BLaER1 (cell line): ENCODE measurements around the gene SMC5.

Source experiments
- H3K27ac ChIP-seq: shearing (Covaris generic); formaldehyde crosslinking; 2 replicates; pipeline ENCODE4 v1.8.1; 2022
- H3K27me3 ChIP-seq: shearing (Covaris generic); formaldehyde crosslinking; 2 replicates; pipeline ENCODE4 v1.8.1; 2022
- H3K36me3 ChIP-seq: shearing (Covaris generic); formaldehyde crosslinking; 2 replicates; pipeline ENCODE4 v1.8.1; 2022
- H3K4me1 ChIP-seq: shearing (Covaris generic); formaldehyde crosslinking; 2 replicates; pipeline ENCODE4 v1.8.1; 2022
- H3K4me2 ChIP-seq: shearing (Covaris generic); formaldehyde crosslinking; 2 replicates; pipeline ENCODE4 v1.8.1; 2022
- H3K4me3 ChIP-seq: shearing (Covaris generic); formaldehyde crosslinking; 2 replicates; pipeline ENCODE4 v1.8.1; 2022
- H3K9ac ChIP-seq: shearing (Covaris generic); formaldehyde crosslinking; 2 replicates; pipeline ENCODE4 v1.8.1; 2022
- H3K9me3 ChIP-seq: shearing (Covaris generic); formaldehyde crosslinking; 2 replicates; pipeline ENCODE4 v1.8.1; 2022
- H4K20me1 ChIP-seq: shearing (Covaris generic); formaldehyde crosslinking; 2 replicates; pipeline ENCODE4 v1.8.1; 2022
- Cebpa-rat ChIP-seq: shearing (Covaris generic); IDR thresholded peaks from 2 replicates; pipeline ENCODE4 v1.8.1; 2022

Gene SMC5

DNA sequence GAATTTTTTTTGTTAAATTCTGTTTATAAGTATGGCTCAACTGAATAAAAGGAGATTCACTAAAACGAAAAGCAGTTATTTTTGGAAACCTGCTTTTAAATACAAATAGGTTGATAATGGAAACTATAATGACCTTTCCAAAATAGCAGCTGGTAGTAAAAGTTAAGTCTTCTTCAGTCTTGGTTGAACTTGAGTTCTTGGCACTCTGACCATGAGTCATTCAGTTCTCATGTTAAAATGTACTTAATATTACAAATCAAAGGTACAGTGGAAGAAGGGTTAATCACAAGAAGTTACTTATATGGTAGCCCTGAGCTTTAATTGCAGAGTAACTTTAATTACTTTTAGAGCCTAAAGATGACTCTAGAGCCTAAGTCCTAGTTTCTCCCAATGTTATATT, 93.6 kb downstream of the SMC5 start:
- TF ChIP-seq Cebpa-rat: no peak
- H4K20me1 ChIP-seq: no peaks in the 10 kb centered on the region
- H3K27ac ChIP-seq: no peak overlapping the region
- H3K27me3 ChIP-seq: no peaks in the 10 kb centered on the region
- no peaks in the 10 kb centered on the region for H3K4me1 ChIP-seq
- no peak overlapping the region for H3K4me2 ChIP-seq
- H3K9ac ChIP-seq: no peak overlapping the region
- H3K36me3 ChIP-seq: peaks cover 48% of the 10 kb centered on the region
- no peaks in the 10 kb centered on the region for H3K9me3 ChIP-seq
- no peak overlapping the region for H3K4me3 ChIP-seq

DNA sequence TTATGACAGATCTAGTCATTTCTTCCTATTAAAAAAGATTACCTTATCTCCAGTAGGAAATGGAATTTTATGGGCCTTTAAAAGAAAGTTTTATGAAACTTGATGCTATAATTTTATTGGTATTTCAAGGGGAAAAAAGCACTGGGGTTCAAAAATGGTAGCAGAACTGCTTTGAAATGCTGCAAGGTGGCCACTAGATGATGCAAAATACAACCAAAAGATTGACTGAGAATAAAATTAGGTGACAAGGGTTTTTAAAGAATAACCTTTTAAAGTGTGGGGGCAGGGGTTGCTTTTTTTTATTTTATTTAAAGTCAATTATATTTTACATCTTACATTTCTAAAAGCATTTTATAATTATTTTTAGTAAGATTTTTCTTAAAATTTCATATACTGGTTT, 94.0 kb downstream of the SMC5 start:
- Histone ChIP-seq H3K4me1 (no peaks in the 10 kb centered on the region), H4K20me1 (no peaks in the 10 kb centered on the region), H3K27ac (no peak overlapping the region), H3K4me3 (no peak overlapping the region), H3K9ac (no peak overlapping the region), H3K27me3 (no peaks in the 10 kb centered on the region), H3K4me2 (no peak overlapping the region), H3K9me3 (no peaks in the 10 kb centered on the region), H3K36me3 (peaks cover 52% of the 10 kb centered on the region)
- TF ChIP-seq Cebpa-rat: no peak

DNA sequence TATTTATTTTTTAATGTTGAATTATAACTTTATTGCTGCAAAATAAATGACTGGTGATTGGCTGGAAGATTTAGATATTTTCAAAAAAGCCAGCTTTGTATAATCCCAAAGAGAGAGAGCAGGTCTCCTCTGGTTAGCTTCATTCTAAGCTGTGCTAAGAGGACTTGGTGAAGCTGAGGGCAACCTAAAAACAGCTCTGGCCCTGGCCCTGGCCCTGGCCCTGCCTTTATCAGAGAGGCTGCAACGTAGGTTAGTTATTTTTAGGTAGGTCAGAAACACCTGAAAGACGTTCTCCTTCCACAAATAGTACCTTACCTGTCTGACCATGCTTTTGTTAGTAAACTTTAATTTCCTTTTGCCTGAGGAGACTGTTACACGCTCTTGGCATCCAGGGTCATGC, 97.0 kb downstream of the SMC5 start:
- Histone ChIP-seq H3K36me3 (peaks cover 34% of the 10 kb centered on the region), H3K4me1 (no peaks in the 10 kb centered on the region), H3K9ac (no peak overlapping the region), H3K27me3 (no peaks in the 10 kb centered on the region), H3K4me2 (no peak overlapping the region), H3K9me3 (no peaks in the 10 kb centered on the region), H3K4me3 (no peak overlapping the region), H3K27ac (no peak overlapping the region), H4K20me1 (no peaks in the 10 kb centered on the region)
- TF ChIP-seq Cebpa-rat: no peak

DNA sequence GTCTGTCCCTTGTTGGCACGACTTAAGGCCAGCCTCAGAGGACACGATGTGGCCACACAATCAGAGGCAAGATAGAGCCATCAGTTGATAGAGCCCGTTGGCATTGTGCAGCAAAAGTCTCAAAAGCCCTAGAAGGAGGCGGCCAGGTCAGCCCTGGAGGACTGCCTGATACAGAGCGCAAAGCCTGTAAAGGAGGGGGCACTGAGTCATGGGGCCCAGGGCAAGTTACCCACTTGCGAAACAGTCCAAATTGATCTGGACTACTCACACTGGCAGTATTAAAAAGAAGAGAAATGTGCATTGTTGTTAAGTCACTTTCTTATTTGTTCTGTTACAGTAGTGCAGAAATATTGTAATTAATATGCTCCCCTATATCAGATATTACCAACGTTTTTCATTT, 104.2 kb downstream of the SMC5 start:
- Histone ChIP-seq H3K4me3 (no peak overlapping the region), H4K20me1 (no peaks in the 10 kb centered on the region), H3K9ac (no peak overlapping the region), H3K27ac (no peak overlapping the region), H3K36me3 (peaks cover 10% of the 10 kb centered on the region), H3K27me3 (no peaks in the 10 kb centered on the region), H3K4me1 (no peaks in the 10 kb centered on the region), H3K4me2 (no peak overlapping the region), H3K9me3 (peaks cover 4% of the 10 kb centered on the region)
- TF ChIP-seq Cebpa-rat: no peak

DNA sequence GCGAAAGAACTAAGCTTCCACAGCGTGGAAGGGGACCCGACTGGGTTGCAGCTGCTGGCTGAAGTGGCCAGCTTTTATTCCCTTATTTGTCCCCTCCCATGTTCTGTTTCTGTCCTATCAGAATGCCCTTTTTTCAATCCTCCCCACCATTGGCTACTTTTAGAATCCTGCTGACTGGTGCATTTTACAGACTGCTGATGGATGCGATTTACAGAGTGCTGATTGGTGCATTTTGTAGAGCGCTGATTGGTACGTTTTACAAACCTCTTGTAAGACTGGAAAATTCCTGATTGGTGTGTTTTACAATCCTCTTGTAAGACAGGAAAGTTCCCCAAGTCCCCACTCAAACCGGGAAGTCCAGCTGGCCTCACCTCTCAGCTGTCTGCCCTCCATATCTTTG, 105.0 kb downstream of the SMC5 start:
- Histone ChIP-seq H3K4me1 (no peaks in the 10 kb centered on the region), H3K27me3 (no peaks in the 10 kb centered on the region), H3K4me2 (no peak overlapping the region), H3K9ac (no peak overlapping the region), H3K36me3 (0 out of 2 replicates have a peak, but pooled peaks cover 5% of the 10 kb centered on the region), H4K20me1 (no peaks in the 10 kb centered on the region), H3K9me3 (peaks cover 4% of the 10 kb centered on the region), H3K27ac (no peak overlapping the region), H3K4me3 (no peak overlapping the region)
- TF ChIP-seq Cebpa-rat: no peak

DNA sequence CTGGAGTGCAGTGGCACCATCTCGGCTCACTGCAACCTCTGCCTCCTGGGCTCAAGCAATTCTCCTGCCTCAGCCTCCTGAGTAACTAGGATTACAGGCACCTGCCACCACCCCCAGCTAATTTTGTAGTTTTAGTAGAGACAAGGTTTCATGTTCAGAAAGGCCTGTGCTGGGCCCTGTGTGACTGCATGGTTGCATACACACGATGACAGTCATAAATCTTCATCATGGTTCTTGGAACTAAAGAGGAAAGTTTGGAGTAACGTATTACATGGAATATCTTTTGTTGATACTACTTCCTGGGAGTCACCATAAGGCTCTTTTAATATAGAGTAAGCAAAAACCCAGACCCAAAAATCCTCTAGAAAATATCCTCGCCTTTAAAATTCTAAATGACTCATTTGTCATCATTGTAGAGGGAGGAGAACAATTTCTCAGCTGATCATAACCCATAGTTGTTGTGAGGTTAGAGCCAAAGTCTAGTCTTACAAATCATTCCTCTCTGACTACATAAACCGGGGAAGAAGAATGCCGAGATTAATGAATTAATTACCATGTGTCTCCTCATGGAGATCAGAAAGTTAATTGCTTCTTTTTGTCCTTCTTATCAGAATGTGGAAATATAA, 108.6 kb downstream of the SMC5 start:
- H3K4me2 ChIP-seq: no peak overlapping the region
- TF ChIP-seq Cebpa-rat: no peak
- 0 out of 2 replicates have a peak, but pooled peaks cover 5% of the 10 kb centered on the region for H3K36me3 ChIP-seq
- H3K27ac ChIP-seq: no peak overlapping the region
- no peak overlapping the region for H3K9ac ChIP-seq
- no peaks in the 10 kb centered on the region for H3K27me3 ChIP-seq
- peaks cover 4% of the 10 kb centered on the region for H3K9me3 ChIP-seq
- H3K4me3 ChIP-seq: no peak overlapping the region
- H4K20me1 ChIP-seq: no peaks in the 10 kb centered on the region
- no peaks in the 10 kb centered on the region for H3K4me1 ChIP-seq

DNA sequence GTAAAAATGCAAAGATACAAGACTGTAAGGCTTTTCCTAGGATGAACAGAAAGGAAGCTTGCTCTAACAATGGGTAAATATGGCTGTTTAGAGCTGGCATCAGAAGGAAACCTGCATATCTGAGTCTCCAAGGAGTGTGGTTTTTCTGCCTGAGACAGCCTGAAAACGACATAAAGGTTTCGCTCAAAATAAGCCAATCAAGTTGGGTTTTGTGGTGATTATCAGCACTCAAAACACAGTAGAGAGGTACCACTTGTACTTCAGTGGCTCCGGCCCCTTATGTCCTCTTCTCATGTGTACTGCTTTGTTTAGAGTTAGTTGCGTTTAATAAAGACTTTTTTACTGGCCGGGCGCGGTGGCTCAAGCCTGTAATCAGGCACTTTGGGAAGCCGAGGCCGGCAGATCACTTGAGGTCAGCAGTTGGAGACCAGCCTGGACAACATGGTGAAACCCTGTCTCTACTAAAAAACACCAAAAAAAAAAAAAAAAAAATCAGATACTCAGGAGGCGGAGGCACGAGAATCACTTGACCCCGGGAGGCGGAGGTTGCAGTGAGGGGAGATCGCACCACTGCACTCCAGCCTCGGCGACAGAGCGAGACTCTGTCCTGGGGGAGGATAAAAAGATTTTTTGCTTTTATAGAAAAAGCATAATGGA, 116.3 kb downstream of the SMC5 start:
- Histone ChIP-seq H3K9me3 (no peaks in the 10 kb centered on the region), H3K9ac (no peak overlapping the region), H3K4me2 (peak overlapping the region; percentile 39), H3K36me3 (no peaks in the 10 kb centered on the region), H4K20me1 (no peaks in the 10 kb centered on the region), H3K4me3 (no peak overlapping the region), H3K27ac (no peak overlapping the region), H3K4me1 (peaks cover 12% of the 10 kb centered on the region), H3K27me3 (no peaks in the 10 kb centered on the region)
- TF ChIP-seq Cebpa-rat: no peak

DNA sequence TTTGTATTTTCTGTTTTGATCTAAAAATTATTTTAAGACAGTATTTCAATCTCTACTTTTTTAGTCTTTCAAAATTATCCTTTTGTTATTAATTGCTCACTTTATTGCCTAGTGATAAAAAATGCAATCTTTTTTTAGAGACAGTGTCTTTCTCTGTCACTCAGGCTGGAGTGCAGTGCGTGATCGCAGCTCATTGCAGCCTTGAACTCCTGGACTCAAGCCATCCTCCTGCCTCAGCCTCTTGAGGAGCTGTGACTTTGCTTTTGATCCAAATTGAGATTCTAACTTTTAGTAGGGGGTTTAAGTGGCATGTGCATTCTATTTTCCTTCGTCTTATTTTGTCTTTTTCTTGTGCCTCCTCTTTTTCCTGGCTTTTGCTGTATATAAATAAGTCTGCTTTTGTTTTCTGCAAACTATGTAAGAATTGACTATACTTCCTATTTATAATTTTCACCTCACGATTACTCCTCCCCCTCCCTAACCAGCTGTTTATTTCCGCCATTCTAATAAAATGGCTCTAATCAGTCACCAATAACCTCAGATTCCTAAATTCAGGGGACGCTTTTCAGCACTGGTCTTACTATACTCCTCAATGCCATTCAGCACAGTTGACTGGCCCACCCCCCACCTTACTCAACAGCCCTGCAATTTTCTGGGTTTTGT, 123.4 kb downstream of the SMC5 start:
- Histone ChIP-seq H3K4me1 (no peaks in the 10 kb centered on the region), H3K9me3 (no peaks in the 10 kb centered on the region), H3K27me3 (no peaks in the 10 kb centered on the region), H3K4me3 (no peak overlapping the region), H3K4me2 (no peak overlapping the region), H3K36me3 (peaks cover 11% of the 10 kb centered on the region), H3K9ac (no peak overlapping the region), H3K27ac (no peak overlapping the region), H4K20me1 (peaks cover 8% of the 10 kb centered on the region; the same call in 1 of the 2 replicates)
- TF ChIP-seq Cebpa-rat: no peak

DNA sequence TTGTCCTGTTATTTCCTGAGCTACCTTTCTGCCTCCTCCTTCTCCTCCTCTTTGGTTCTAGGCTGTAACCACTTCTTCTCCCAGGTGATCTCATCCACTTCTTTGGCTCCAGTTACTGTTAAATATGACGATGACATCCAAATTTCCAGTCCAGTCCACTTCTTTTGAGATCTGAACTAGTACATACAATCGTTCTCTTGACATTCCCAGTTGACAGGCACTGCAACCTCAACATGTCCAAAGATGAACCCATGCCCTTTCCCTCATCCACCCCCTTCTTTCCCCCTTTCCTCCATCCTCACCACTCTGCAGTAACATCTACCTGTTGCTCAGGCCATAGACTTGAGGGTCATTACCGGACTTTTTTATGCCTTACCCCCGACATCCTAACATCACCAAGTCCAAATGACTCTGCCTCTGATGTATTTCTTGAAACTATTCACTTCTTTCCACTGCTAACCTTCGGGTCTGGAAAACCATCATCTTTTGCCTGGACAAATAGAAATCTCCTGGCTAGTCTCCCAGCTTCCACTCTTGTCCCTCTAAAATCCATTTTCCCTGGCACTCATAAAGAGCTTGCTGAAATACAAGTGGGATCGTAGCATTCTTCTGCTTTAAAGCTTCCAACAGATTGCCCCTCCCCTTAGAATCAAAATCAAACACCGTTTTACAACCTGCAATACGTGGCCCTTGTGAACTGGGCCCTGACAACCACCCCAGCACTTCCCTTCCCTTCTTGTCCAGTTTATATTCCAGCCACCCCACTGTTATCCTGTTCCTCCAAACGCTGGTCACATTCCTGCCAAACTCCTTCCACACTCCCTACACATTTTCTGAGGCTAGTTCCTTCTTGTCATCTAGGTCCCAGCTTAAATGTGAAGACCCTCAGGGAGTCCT, 124.2 kb downstream of the SMC5 start:
- Histone ChIP-seq H3K4me1 (no peaks in the 10 kb centered on the region), H3K9ac (no peak overlapping the region), H3K4me2 (no peak overlapping the region), H3K27ac (no peak overlapping the region), H3K27me3 (no peaks in the 10 kb centered on the region), H4K20me1 (peaks cover 15% of the 10 kb centered on the region), H3K4me3 (no peak overlapping the region), H3K36me3 (peaks cover 18% of the 10 kb centered on the region), H3K9me3 (no peaks in the 10 kb centered on the region)
- TF ChIP-seq Cebpa-rat: no peak

DNA sequence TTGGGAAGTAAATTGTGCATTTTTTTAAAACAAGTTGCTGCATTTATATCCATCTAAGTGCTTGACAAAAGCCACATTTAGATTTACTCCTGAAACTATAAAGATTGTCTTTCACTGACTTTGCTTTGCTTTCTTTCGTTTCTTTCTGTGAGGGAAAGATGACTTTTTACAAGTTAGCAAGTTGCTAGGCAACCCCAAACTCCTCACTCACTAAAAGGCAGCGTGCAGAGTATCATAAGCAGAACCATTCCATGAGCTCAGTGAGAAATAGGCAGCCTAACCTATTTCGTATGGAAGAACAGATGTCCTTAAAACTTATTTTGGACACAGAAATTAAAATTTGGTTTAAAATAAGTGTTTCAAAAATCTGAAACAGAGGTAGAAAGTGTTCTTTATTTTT, 126.6 kb downstream of the SMC5 start:
- H3K4me1 ChIP-seq: no peaks in the 10 kb centered on the region
- H3K27ac ChIP-seq: no peak overlapping the region
- H3K36me3 ChIP-seq: peaks cover 20% of the 10 kb centered on the region
- H3K9ac ChIP-seq: no peak overlapping the region
- no peak overlapping the region for H3K4me2 ChIP-seq
- no peaks in the 10 kb centered on the region for H3K27me3 ChIP-seq
- no peak for TF ChIP-seq Cebpa-rat
- H3K4me3 ChIP-seq: no peak overlapping the region
- no peaks in the 10 kb centered on the region for H3K9me3 ChIP-seq
- H4K20me1 ChIP-seq: peaks cover 39% of the 10 kb centered on the region
